Mammary epithelial cell (primary cell): ENCODE results near the gene C4BPB.

Source experiments
- EZH2 ChIP-seq: IDR thresholded peaks from 2 replicates; pipeline ENCODE4 v1.6.1; 2012; ENCODE audit warnings: low read length, inconsistent platforms, borderline replicate concordance
- TF ChIP-seq, protein P1 (sequence below), 2 donors: IDR thresholded peaks in 1 of 2; conservative IDR thresholded peaks in 1 of 2; 2 replicates each; pipeline ENCODE4 v1.5.1; 2011 to 2012; ENCODE audit warnings: inconsistent platforms in 2 of 2, low read length in 2 of 2, mild to moderate bottlenecking in 2 of 2, control low read depth in 1 of 2, low read depth in 1 of 2; ENCODE audit not compliant: insufficient read depth in 1 of 2; ENCODE audit errors: extremely low read depth in 1 of 2

GRCh38 chr1:207145401-207146058 lies 56.9 kb downstream of the C4BPB start:
- TF ChIP-seq, protein P1, sequence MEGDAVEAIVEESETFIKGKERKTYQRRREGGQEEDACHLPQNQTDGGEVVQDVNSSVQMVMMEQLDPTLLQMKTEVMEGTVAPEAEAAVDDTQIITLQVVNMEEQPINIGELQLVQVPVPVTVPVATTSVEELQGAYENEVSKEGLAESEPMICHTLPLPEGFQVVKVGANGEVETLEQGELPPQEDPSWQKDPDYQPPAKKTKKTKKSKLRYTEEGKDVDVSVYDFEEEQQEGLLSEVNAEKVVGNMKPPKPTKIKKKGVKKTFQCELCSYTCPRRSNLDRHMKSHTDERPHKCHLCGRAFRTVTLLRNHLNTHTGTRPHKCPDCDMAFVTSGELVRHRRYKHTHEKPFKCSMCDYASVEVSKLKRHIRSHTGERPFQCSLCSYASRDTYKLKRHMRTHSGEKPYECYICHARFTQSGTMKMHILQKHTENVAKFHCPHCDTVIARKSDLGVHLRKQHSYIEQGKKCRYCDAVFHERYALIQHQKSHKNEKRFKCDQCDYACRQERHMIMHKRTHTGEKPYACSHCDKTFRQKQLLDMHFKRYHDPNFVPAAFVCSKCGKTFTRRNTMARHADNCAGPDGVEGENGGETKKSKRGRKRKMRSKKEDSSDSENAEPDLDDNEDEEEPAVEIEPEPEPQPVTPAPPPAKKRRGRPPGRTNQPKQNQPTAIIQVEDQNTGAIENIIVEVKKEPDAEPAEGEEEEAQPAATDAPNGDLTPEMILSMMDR (conservative IDR thresholded peaks at IDR 0.05 in 1 of 2, IDR thresholded peaks at IDR 0.05 in 1 of 2; ENCODE audit: extremely low read depth in 1 of 2, insufficient read depth in 1 of 2, low read depth in 1 of 2, low read length in 2 of 2): no peak
- TF ChIP-seq EZH2: no peak
